ENCODE measurements around the gene POFUT2.

DNA sequence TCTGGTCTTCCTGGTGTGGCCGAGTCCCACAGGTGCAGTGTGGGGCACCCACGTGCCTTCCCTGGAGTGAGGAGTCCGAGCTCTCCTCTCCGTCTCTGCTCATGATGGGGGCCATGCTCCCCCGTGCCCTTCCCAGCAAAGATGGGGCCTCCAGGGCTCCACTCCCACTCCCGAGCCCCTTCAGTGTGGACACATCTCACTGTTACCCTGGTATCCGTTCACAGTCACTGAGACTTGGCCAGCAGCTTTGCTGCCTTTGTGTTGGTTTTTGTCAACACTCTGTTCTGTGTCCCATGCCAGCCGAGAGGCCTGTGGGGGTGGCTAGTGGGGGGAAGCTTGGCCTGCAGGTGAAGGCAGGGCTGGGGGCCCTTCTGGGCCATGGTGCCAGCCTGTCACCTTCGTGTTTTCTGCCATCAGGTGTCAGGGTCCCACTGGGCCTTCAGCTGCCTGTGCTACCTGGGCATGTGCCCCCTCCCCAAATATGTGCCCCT, 46.9 kb upstream of the POFUT2 start:
- TF ChIP-seq POLR2A (IDR thresholded peaks at IDR 0.05; ENCODE audit: low read depth, low read length) (no peak), POLR2AphosphoS5 (IDR thresholded peaks at IDR 0.05; ENCODE audit: low read depth, low read length) (no peak)
